Gastrocnemius medialis (tissue), 4 donors: ENCODE measurements around the gene C2orf69.

Experiments used
- CTCF ChIP-seq, 5 experiments: fragments of 450-650 bp in 3 of 5; fragments of 200-600 bp in 2 of 5; sonication (generic) in 2 of 5; IDR thresholded peaks in 4 of 5; conservative IDR thresholded peaks in 1 of 5; 1 replicate in 4 of 5; 2 replicates in 1 of 5; pipeline ENCODE4 v1.5.1; 2016 to 2019; ENCODE audit warnings: antibody characterized with exemption in 5 of 5, mild to moderate bottlenecking in 3 of 5, moderate library complexity in 3 of 5
- POLR2A ChIP-seq, 2 donors: fragments of 450-650 bp; IDR thresholded peaks; one replicate each; pipeline ENCODE4 v1.6.1; 2017; ENCODE audit warnings: antibody characterized with exemption in 2 of 2, mild to moderate bottlenecking in 2 of 2, moderate library complexity in 2 of 2

- TF ChIP-seq CTCF (IDR thresholded peaks at IDR 0.05 in 4 of 5, conservative IDR thresholded peaks at IDR 0.05 in 1 of 5) (no peak), POLR2A (IDR thresholded peaks at IDR 0.05) (no peak)
Measured at GRCh38 chr2:199868431-199869226, 42.5 kb upstream of the C2orf69 start.
